Stimulated activated CD4-positive, alpha-beta T cell treated with anti-CD3 and anti-CD28 coated beads, Interleukin-1b, Interleukin-23, amount 100 ng/mL, for 4 hours (primary cell): ENCODE results near the gene NOXRED1.

Experiments
- DNase-seq, 2 donors: peaks; one replicate each; pipeline ENCODE4 v3.0.0-alpha.2; 2020; ENCODE audit warnings: low read depth in 2 of 2

Gene NOXRED1

DNA sequence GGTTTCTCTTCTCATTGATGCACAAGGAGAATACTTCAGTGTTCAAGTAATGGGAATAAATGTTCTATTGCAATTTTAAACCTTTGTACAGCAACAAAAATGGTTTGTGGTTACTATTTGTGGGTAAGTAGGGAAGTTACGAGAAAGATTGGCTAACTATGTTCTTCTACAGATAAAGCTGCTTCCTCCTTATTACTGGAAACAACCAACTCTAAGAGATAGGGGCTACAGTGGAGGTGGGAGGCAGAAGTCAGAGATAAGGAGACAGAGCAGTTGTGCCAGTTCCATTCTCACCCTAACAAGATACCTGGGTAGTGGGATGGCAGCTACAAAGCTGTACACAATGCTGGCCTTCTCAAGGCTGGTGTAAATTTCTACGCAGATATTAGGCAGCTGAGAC is 16.2 kb downstream of the NOXRED1 start:
- no peak for DNase-seq

GRCh38 chr14:77406718-77407117 is 16.6 kb downstream of the NOXRED1 start:
- DNase-seq, result no peak

DNA sequence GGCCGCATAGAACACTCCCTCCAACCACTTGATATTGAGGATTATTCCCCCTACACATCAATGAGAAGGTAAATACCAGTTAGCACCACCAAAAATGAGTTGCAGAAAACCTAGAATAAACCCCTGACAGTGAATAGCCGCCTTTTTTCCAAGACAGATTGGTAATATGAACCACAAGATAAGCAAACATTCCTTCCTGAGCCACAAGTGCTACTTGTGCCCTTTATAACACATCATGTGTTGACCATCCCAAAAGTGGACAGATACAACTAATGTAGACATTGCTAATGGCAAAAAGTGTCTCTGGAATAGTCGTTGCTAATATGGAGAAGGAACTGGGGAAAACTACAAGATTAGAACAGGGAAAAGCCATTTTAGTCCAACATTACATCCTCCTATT is 17.2 kb downstream of the NOXRED1 start:
- DNase-seq, result no peak

- DNase-seq, result no peak
Measured at GRCh38 chr14:77403768-77404167, 19.6 kb downstream of the NOXRED1 start.

DNA sequence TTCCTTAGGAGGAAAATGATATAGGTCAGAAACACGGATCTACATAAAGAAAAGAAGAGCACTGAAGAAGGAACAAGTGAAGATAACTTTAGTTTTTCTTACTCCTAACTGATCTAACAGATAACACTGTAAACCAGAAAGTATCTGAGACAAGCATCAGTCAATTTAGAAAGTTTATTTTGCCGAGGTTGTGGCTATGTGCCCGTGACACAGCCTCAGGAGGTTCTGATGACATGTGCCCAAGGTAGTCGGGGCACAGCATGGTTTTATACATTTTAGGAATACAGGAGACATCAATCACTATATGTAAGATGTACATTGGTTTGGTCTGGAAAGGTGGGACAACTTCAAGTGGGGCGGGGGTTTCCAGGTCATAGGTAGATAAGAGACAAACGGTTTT is 23.1 kb downstream of the NOXRED1 start:
- DNase-seq, result no peak

GRCh38 chr14:77390188-77390587 is 33.1 kb downstream of the NOXRED1 start:
- DNase-seq, result no peak

GRCh38 chr14:77378701-77379100 is 44.6 kb downstream of the NOXRED1 start:
- DNase-seq, result no peak

DNA sequence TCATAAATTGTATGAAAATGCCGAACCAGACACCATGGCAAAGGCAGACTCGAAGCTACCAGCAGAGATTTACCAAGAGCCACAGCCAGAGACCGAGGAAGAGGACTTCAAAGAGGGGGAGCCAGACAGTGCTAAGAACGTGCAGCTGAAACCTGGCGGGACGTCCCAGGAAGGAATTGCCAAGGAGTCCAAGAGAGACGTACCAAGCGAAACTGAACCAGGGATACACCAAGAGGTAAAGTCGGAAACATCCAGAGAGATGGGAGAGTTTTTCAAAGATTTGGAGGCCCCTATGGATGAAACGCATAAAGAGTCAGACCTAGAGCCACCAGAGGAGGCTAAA is 45.9 kb downstream of the NOXRED1 start:
- no peak for DNase-seq

DNA sequence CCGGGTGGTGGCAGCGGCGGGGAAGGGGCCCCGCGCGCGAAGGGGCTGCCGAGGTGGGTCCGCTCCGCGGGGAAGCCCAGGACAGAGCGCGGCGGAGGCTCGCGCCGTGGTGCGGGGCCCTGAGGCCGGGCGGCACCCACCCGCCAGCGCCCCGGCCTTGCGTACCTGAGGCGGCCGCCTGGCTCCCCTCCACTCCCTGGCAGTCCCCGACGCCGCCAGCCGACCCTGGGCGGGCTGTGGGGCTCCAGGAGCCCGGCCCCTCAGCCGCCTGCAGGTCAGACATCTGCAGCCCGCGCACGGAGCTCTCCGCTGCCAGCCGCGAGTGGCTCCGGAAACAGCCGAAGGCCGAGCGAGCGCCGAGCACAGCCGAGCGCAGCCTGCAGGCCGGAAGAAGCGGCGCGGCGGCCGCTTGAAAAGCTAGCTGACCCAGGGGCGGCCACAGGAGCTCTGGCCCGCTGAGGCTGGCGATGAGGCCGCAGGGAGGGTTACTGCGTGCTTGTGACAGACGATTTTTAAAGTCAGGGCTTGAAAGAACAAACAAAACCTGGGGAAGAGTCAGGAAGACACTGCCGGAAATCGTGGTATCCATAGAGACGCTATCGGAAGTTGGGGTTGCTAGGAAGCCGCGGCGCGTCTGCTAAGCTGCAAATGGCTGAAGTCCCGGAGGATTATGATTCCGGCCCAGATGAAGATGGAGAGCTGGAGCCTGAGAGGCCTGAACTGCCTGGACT is 46.4 kb downstream of the NOXRED1 start, which contains the start of the genes SAMD15 and TMED8:
Gene SAMD15, plus strand, starts transcription at position 609 of the 731 bp plus-strand sequence. Its CDS starts 40 bp downstream, at position 649.
Gene TMED8, minus strand, starts transcription at position 324 of the 731 bp plus-strand sequence. Its CDS starts 41 bp downstream, at position 283.
- peak; percentile 63 to 81 for DNase-seq

DNA sequence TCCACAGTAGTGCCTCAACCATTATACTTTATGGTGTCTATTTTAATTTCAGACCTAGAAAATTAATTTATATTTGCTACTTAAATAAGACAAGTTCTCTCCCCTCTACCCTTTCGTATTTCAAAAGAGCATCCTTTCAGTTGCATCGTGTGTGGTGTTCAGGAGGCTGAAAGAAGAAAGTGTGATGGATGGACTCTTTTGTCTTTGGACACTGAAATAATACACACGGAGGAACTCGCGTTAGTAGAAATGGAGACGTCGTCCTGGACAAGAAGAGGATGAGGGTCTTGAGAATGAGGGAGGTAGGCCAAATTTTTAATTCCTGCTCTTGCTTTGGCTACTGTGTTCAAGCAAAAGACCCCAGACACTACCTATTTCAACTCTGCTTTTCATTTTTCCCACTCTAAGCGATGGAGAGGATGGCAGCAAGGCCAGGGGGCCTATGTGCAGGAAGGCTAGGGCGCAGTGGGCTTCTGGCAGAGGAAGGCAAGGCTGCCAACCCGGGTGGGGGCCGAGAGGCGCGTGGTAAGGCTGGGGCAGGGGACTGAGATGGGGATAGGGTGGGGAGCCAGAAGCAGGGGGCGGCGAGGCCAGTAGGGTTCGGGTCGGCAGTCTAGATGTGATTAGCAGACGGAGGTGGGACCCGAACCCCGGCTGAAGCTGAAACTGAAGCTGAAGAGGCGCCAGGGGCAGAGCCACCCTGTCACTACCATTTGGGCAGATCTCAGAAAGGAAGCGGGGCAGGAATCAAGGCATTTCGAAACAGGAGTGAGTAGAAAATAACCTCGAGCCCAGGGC is 47.2 kb downstream of the NOXRED1 start:
- DNase-seq, result peak; percentile 12 to 25

DNA sequence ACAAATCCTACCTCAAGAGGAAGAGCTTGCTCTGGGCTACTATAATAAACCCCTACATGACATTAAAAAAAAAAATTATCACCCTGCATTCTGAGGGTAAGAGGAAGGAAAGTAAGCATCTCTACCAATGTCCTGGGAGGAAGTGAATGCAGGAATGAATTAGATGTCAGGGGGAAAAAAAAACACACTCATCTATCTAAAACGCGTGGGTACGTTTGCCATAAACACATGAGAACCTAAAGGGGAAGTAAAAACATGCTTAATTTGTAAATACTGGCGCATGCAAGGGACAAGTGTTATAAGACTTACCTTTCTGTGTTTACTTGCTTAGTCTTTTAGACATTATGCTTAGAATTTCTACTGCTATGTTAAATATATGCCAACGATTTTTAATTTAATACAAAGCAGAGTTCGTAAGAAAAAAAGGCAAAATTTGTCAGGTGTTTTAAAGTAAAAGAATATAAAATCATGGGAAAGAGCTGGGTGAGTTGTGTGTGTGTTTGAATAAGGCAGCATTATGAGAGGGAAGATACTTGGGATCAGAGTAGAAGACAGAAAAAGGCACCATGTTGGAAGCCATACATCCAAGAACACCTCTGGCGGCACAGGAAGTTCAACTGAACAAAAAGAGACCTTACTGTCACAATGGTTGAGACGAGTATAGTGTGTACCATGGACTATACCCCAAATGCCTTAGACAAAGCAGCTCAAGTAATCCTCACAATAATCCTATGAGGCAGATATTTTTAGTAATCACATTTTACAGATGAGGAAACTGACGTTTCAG is 48.0 kb downstream of the NOXRED1 start:
- DNase-seq, result no peak

DNA sequence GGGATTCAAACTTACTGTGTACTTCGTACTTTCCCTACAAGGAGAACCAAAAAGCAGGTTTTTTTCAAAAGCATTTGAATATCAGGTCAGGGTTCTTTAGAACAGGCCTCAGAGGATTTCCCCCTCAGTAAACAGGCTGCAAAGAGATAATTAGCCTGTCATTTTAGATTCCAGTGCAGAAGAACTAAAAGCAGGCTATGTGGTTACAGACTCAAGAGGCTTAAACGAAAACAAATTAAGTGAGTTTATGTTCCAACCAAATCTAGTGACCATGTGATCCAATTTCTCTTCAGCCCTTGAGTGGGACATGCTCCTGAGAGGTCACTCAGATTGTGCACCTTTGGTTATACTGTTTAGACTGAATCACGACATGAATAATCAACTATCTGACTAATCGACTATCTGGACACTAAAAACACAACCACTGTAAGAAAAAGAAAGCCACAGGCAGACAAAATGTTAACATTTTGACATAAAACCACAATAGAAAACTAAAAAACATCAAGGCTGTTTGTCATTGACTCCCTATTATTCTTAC is 51.0 kb downstream of the NOXRED1 start:
- DNase-seq, result no peak

GRCh38 chr14:77369285-77369684 is 54.0 kb downstream of the NOXRED1 start:
- no peak for DNase-seq

GRCh38 chr14:77364146-77364545 is 59.2 kb downstream of the NOXRED1 start:
- DNase-seq, result no peak

DNA sequence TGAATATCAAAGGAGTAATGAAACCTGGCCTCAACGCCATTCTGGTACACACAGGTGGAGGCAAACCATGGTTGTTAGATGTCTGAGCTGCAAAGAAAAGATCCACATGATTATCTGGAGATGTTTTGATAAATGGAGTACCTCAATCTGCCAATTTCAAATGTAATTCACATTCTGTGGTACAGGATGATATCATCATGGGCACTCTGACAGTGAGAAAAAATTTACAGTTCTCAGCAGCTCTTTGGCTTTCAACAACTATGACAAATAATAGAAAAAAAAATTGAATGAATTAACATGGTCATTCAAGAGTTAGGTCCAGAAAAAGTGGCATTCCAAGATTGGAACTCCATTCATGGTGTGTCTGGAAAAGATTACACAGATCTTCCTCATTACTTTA is 63.7 kb downstream of the NOXRED1 start:
- DNase-seq, result no peak

GRCh38 chr14:77356899-77357298 is 66.4 kb downstream of the NOXRED1 start:
- no peak for DNase-seq

GRCh38 chr14:77355811-77356210 is 67.5 kb downstream of the NOXRED1 start:
- no peak for DNase-seq

GRCh38 chr14:77353469-77354141 is 69.7 kb downstream of the NOXRED1 start:
- no peak for DNase-seq

GRCh38 chr14:77347751-77348150 is 75.6 kb downstream of the NOXRED1 start:
- DNase-seq, result no peak

- no peak for DNase-seq
Measured at GRCh38 chr14:77346495-77346894, 76.8 kb downstream of the NOXRED1 start.

GRCh38 chr14:77344377-77344996 is 78.8 kb downstream of the NOXRED1 start:
- DNase-seq, result no peak
